DMS53 (cell line): ENCODE results near the gene CACNG3.

Source experiments
- DNase-seq: peaks from one replicate; lab custom pipeline; 2025; lab: John Stamatoyannopoulos, UW

Gene CACNG3

GRCh38 chr16:24396350-24397271 is 140.5 kb downstream of the CACNG3 start:
- DNase-seq: no peak

- DNase-seq: peak; percentile 24
Observed at GRCh38 chr16:24409045-24409444, 152.9 kb downstream of the CACNG3 start.
